ENCODE data around the gene C8A. TPM values are rescaled to one million over a fixed set of nuclear protein-coding genes. Genes with fewer than 3 reads are reported as not detected.

Gene C8A
- polyA plus RNA-seq, 1 donor (not counting 4 experiments of a cell fraction or from before 2014, with no cell fraction given), result not detected

DNA sequence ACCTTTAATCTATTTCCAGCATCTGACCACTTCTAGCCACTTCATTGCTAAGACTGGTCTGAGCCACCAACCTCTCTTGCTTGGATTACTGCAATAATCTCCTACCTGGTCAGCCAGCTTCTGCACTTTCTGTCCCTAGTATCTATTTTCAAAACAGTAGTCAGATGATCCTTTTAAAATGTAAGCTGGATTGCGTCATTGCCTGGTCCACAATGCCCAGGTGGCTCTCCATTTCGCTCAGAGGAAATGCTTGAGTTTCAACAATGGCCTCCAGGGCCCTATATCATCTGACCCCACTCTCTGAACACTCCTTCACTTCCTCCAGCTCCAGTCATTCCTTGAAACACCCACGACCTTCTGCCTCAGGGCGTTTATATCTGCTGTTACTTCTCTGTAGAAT is 37.7 kb upstream of the C8A start:
- Histone ChIP-seq H2AFZ (ENCODE audit: control insufficient read depth, low read length) (no peak overlapping the region), H3K27me3 (ENCODE audit: control insufficient read depth, extremely low read depth, insufficient read depth, low read length) (no peaks in the 10 kb centered on the region), H3K4me2 (ENCODE audit: control insufficient read depth, extremely low read depth, insufficient read depth, low read depth, low read length) (no peak overlapping the region), H3K4me3 (ENCODE audit: control insufficient read depth in 2 of 3, extremely low read depth in 1 of 3, insufficient read depth in 2 of 3, low read depth in 1 of 3, low read length in 3 of 3) (no peak overlapping the region), H3K36me3 (ENCODE audit: control insufficient read depth in 2 of 2, extremely low read depth in 1 of 2, insufficient read depth in 2 of 2, low read length in 2 of 2) (no peaks in the 10 kb centered on the region), H3K9ac (ENCODE audit: control insufficient read depth, extremely low read depth, insufficient read depth, low read length) (no peak overlapping the region), H3K4me1 (ENCODE audit: control insufficient read depth, extremely low read depth, insufficient read depth, low read length) (peaks cover 21% of the 10 kb centered on the region), H4K20me1 (ENCODE audit: control insufficient read depth, extremely low read depth, insufficient read depth, low read length) (no peaks in the 10 kb centered on the region), H3K9me1 (ENCODE audit: control insufficient read depth, extremely low read depth, insufficient read depth, low read length) (no peaks in the 10 kb centered on the region), H3K79me2 (ENCODE audit: control insufficient read depth, insufficient read depth, low read length) (no peaks in the 10 kb centered on the region), H3K27ac (ENCODE audit: control insufficient read depth, insufficient read depth, low read length) (no peak overlapping the region), H3K9me3 (ENCODE audit: control insufficient read depth, low read depth, low read length) (no peaks in the 10 kb centered on the region)
- DNase-seq (ENCODE audit: low read depth, low spot score) (no peak), FAIRE-seq (no peak)
- dilution Hi-C loops (cut with MboI; ENCODE audit: extremely low pct_ligation_motif_present, low sequenced_read_pairs), result no loop called here
- TF ChIP-seq EZH2 (IDR thresholded peaks at IDR 0.05; ENCODE audit: low read length) (no peak), CTCF (optimal IDR thresholded peaks at IDR 0.05 in 1 of 3, IDR thresholded peaks at IDR 0.05 in 1 of 3, conservative IDR thresholded peaks at IDR 0.05 in 1 of 3; ENCODE audit: extremely low read depth in 1 of 3, insufficient read depth in 2 of 3, low read length in 3 of 3) (no peak)

DNA sequence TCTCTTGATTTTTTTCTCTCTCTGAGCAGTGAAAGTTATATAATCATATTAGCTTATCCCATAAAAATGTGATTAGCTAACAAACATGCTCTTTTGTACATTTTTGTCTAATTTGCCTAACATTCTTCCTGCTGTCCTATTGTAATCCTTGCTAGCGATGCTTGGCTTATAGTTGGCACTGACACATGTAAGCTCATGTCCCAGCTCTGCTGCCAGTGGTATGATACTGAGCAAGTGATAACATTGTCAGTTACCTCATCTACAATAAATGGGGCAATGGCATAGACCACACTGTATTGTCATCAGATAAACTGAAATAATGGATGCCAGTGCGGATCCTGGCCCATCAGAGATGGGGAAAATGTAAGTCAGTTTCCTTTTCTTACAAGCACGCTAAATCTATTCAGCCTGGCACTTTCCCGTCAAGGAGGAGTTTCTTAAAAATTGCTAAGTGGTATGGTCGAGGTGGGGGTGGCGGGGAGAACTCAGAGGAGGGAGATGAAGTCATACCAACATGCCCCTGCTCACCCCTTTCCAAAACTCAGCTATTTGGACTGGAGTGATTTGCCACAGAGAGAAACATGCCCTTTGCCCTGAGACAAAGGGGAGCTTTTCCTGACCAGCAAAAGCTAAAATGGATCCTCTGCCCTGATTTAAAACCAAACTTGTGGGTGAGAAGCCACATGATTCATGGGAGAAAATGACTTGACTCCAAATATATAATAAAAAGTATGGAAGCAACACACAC is 36.7 kb upstream of the C8A start:
- no peak for FAIRE-seq
- no peak for DNase-seq (ENCODE audit: low read depth, low spot score)
- no peak overlapping the region for H3K4me3 ChIP-seq (ENCODE audit: control insufficient read depth in 2 of 3, extremely low read depth in 1 of 3, insufficient read depth in 2 of 3, low read depth in 1 of 3, low read length in 3 of 3)

More for the DNA sequence above, 36.7 kb upstream of the C8A start:
- H3K27ac ChIP-seq (ENCODE audit: control insufficient read depth, insufficient read depth, low read length), result no peak overlapping the region
- H3K4me1 ChIP-seq (ENCODE audit: control insufficient read depth, extremely low read depth, insufficient read depth, low read length), result peaks cover 21% of the 10 kb centered on the region
- H3K9me1 ChIP-seq (ENCODE audit: control insufficient read depth, extremely low read depth, insufficient read depth, low read length), result no peaks in the 10 kb centered on the region
- dilution Hi-C loops (cut with MboI; ENCODE audit: extremely low pct_ligation_motif_present, low sequenced_read_pairs), result no loop called here
- H3K79me2 ChIP-seq (ENCODE audit: control insufficient read depth, insufficient read depth, low read length), result no peaks in the 10 kb centered on the region
- H3K4me2 ChIP-seq (ENCODE audit: control insufficient read depth, extremely low read depth, insufficient read depth, low read depth, low read length), result no peak overlapping the region
- no peaks in the 10 kb centered on the region for H3K36me3 ChIP-seq (ENCODE audit: control insufficient read depth in 2 of 2, extremely low read depth in 1 of 2, insufficient read depth in 2 of 2, low read length in 2 of 2)
- no peaks in the 10 kb centered on the region for H3K27me3 ChIP-seq (ENCODE audit: control insufficient read depth, extremely low read depth, insufficient read depth, low read length)
- H4K20me1 ChIP-seq (ENCODE audit: control insufficient read depth, extremely low read depth, insufficient read depth, low read length), result no peaks in the 10 kb centered on the region
- H2AFZ ChIP-seq (ENCODE audit: control insufficient read depth, low read length), result no peak overlapping the region
- H3K9me3 ChIP-seq (ENCODE audit: control insufficient read depth, low read depth, low read length), result no peaks in the 10 kb centered on the region
- no peak overlapping the region for H3K9ac ChIP-seq (ENCODE audit: control insufficient read depth, extremely low read depth, insufficient read depth, low read length)
- TF ChIP-seq CTCF (optimal IDR thresholded peaks at IDR 0.05 in 1 of 3, IDR thresholded peaks at IDR 0.05 in 1 of 3, conservative IDR thresholded peaks at IDR 0.05 in 1 of 3; ENCODE audit: extremely low read depth in 1 of 3, insufficient read depth in 2 of 3, low read length in 3 of 3), result no peak
- no peak for TF ChIP-seq EZH2 (IDR thresholded peaks at IDR 0.05; ENCODE audit: low read length)

All from keratinocyte (primary cell).